ENCODE data around the gene DYRK1B.

The DYRK1B gene

DNA sequence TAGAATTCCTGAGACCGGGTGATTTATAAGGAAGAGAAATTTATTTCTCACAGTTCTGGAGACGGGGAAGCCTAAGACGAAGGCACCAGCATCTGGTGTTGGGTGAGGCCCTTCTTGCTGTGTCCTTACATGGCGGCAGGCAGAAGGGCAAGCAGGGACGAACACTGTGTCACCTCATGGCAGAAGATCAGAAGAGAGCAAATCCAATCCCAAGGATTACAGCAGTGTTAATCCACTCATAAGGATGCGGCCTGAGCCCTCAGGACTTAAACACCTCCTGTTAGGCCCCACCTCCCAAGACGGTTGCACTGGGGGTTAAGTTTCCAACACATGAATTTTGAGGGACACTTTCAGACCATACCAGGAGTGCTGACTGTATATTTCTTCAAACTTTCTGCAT, 18.9 kb upstream of the DYRK1B start:
- DNase-seq = no peak

DNA sequence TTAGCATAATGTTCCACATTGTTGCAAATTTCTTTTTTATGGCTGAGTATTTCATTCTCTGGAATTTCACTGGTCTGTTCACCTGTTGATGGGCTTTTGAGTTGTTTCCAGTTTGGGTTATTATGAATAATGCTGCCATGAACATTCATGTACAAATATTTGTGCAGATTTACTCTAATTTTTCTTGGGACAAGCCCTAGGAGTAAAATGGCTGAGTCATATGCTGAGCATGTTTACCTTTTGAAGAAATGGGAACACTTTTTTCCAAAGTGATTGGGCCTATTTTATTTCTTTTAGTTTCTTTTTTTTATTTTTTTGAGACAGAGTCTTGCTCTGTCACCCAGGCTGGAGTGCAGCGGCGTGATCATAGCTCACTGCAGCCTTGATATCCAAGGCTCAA, 16.9 kb upstream of the DYRK1B start:
- DNase-seq = no peak

DNA sequence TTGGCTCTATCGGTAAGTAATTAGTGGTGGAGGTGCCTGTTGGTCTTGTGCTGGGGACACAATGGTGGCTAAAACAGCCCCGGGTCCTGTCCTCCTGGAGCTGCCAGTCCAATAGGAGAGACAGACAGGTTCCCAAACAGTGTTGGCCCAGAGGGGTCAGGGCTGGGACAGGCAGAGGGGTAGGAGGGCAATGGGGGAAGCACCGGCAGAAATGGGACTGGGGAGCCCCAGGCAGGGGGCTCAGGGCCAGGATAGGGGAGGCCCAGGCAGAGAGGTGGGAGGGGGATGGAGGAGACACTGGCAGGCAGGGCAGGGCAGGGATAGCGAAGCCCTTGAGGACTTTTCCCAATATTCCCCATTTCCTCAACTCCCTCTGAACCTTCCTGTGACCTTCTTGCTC, 14.4 kb upstream of the DYRK1B start:
- DNase-seq = no peak

DNA sequence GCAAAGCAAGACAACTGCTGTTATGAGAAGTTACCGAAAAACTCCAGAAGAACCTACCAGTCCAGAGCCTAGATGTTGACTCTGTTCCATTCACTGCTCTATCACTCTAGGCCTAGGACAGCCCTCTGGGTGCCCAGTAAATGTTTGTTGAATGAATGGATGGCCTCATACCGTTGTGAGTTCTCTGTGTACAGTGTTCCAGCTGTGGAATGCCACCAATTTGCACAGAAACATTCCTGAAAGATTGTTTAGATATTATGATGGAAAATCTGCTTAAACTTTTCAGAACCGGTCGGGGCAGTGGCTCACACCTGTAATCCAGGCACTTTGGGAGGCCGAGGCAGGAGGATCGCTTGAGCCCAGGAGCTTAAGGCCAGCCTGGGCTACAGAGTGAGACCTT, 13.6 kb upstream of the DYRK1B start:
- DNase-seq = no peak

DNA sequence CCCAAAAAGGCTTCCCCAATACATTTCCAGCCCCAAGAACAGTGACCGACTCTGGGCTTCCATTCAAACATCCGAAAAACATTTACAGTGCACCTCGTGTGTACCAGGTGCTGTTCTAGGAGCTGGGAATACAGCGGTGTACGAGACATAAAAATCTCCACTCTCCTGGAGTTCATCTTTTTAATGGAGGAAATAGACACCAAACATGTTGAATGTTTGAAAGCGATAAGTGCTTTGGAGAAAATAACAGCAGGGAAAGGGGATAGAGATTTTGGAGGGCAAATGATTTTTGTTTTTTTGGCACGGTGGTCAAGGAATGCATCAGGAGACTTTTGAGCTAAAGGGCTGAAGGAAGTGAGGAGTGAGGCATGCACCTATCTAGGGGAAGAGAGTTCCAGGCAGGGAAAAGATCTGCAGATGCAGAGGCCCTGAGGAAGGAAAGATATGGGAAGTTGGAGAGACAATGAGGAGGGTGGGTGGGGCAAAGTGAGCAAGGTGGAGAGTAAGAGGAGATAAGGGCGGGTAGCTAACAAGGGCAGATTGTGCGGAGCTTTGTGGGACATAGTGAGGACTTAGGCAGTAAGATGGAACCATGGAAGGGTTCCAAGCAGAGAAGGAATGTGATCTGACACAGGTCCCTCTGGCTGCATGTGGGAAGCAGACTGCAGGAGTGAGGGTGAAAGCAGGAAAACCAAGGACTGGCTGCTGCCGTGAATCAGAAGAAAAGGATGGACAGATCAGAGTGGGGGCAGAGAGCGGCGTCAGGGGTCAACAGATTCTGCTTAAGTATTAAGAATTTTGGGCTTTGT, 12.9 kb upstream of the DYRK1B start:
- no peak for DNase-seq

DNA sequence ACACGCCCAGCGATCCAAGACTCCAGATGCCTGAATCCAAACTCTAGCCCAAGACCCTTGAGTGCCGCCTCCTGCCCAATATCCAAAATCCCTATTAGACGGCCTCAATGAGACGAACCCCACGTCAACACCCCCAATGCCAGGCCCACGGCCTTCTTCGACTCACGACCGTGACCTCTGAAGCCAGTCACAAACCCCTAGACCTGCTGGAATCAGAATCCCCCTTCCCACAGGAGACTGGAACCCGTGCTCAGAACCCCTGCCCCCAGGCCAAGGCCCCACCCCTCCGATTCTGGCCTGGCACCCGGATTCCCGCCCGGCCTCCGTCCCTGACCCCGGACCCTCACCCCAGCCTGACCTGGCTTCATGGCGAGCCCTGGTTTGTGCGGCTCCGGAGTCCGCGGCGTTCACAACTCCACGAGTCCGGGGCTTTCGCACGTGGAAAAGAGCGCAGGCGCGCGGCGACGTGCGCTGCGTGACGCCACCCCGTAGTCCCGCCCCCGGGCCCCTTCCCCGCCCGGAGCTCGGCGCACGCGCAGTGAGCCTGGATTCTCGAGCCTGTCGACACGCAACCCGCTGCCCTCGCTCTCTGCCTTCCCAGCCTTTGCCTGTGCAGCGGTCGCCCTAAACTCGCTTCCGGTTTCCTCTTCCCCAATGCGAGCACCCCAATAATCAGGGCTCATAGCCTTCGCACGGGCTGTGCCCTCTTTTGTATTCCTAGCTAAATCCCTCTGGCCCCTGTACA, 12.1 kb upstream of the DYRK1B start, which contains the start of gene FBL:
Gene FBL (minus strand): TSS at position 447 of the 745 bp plus-strand sequence. CDS start 79 bp downstream, at position 368.
- peak; percentile 71 to 96 (median 88) for DNase-seq

DNA sequence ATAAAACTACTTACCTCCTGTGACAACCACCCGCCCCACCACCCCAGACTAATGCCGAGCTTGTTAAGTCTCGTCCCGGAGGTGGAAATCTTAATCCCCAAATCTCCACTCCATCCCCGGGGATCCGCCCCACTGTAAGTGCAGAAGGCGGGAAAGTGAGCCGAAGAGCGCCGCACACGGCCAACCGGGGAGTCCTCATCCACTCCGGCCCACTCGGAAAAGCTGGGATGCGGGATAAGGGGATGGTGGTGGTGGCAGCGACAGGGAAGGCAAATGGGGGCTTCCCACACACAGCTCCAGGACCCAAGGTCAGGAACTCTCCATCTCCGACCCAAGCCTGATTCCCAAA, 11.6 kb upstream of the DYRK1B start:
- DNase-seq = no peak

DNA sequence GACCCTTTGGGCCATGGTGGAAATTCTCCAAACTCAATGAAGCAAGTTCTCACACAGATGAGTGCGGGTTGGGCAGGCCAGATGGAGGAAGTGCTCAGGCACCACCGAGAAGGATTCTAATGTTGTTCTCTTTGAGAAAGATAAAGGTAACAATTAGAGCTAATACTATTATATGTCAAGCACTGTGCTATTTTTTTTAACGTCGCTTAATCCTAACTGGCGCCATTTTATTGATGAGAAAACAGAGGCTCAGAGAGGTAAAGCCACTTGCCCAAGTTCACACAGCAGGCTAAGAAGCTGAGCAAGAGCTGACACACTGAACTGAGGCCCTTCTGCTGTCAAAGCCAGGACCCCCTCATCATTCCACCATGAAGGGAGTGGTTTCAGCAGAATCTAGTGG, 11.2 kb upstream of the DYRK1B start:
- no peak for DNase-seq

DNA sequence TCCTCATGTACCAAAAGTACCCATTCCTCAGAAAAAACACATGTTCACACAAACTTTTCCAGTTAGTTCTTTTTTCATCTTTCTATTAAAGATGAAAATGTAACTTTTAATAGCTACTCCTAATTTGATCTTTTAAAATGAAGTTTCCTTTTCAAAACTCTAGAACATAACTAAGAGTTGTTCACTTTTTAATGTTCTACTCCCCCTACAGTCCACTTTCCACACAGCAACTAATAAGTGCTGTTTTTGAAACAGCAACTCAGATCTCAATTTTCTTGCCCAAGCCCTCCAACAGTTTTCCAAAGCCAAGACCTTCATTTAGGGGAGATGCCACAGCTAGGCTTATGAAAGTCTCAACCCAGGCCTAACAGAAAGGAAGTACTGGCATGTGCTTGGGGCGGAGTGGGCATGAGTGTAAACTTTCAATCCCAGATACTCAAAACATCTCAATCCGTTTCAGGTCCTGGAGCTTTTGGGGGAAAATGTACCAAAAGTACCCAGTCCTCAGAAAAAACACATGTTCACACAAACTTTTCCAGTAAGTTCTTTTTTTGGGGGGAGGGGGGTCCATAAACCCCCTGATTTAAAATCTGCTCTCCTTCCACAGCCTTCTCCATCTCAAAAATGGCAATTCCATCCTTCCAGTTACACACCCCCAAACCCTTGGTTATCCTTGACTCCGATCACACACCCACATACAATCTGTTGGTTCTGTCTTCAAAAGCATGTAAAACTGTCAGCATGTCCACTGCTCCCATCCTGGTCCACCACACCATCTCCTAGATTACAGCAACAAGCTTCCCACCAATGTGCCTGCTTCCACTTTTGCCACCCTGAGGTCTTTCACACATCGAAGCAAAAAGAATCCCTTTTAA, 10.2 kb upstream of the DYRK1B start:
- no peak for DNase-seq

DNA sequence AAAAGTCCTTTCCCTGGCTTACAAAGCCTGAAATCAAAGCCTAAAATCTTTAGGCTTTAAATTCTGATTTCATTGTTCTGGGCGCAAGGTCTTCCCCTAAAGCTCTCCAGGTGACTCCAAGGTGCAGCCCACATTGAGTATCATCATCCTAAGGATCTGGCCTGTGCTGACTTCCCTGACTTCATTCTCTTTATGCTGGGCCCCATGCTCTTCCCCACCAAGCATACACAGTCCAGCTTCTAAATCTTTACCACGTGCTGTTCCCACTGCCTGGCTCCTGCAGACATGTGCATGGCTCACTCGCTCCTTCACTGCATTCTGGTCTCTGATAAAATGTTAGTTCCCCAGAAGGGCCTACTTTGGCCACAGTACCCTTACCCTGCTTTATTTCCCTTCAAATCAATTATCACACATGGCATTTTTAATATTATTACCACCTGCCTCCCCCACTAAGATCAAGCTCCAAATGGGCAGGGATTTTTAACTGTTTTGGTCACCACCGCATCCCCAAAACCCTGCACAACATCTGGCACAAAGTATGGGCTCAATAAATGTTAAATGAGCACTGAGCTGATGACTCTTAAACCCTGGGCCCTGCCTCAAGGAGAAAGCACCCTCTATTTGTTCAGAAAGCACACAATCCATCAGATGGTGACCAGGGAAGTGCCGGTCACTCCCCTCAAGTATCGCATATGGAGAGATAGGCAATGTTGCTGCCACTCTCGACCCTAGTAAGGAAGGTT, 8.9 kb upstream of the DYRK1B start:
- no peak for DNase-seq

DNA sequence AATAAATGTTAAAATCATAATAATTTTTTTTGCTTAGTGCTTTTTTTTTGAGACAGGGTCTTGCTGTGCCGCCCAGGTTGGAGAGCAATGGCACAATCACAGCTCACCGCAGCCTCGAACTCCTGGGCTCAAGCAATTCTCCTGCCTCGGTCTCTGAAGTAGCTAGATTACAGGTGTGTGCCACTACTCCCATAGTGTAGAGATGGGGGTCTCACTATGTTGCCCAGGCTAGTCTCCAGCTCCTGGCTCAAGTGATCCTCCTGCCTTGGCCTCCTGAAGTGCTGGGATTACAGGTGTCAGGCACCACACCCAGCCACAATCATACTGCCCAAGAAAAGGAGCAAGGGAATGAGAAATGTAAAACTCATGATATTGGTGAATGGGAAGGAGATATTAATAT, 7.1 kb upstream of the DYRK1B start:
- DNase-seq = no peak

DNA sequence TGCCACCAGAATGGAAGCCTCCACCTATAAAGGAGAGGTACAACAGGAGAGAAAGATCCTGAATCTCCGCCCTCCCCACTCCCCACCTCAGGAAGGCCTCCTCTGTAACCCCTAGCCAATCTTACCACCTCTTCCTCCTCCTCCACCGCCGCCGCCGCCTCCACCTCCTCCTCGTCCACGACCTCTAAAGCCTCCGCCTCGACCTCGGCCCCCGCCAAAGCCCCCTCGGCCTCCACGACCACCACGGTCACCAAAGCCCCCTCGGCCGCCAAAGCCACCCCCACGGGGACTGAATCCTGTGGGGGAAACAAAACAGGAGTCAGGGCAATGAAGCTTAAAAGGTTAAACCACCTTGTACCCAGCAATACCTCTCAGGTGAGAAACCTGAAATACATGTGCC, 6.5 kb upstream of the DYRK1B start:
- DNase-seq = no peak

DNA sequence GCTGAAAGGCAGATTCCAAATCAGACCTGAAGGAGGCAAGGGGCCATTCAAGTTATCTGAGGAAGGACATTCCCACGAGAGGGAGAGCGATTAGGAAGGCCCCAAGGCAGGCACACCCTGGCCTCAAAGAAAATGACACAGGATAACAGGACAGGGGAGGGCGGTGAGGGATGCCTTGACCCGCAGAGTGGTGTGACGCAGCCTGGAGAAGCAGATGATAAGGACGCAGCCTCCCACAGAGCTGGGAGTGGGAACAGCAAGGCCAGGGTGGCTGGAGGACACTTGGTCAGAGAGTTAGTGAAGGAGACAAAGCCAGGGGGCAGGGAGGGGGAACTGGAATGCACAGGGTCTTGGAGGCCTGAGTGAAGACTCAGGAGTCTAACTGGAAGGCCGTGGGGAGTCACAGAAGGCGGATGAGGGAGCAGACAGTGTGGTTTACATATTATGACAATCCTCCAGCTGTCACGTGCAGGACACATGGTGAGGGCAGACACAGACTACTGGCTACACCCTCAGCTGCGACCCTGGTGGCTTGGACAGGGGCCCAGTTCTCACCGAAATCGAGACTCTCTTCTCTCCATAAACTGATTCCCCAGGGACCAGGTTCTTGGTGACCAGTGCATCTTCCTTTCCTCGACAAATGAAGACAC, 5.8 kb upstream of the DYRK1B start:
- DNase-seq = no peak

DNA sequence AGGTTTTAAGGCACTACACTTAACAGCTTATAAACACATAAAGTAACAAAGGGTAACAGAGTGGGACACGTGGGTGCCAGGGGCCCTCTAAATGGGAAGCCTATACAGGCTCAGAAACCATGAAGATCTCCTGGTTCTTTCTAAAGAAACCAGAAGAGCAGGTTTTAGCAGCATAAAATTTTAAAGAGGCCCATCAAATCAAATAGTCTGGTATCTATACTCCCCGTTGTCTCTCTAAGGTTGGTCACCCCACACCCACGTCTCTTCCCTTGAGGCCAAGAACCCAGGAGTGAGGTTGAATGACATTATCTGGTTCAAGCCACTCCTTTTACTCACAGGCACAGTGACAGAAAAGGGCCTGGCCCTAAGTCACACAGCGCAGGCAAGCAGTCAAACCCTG, 4.6 kb upstream of the DYRK1B start:
- no peak for DNase-seq

DNA sequence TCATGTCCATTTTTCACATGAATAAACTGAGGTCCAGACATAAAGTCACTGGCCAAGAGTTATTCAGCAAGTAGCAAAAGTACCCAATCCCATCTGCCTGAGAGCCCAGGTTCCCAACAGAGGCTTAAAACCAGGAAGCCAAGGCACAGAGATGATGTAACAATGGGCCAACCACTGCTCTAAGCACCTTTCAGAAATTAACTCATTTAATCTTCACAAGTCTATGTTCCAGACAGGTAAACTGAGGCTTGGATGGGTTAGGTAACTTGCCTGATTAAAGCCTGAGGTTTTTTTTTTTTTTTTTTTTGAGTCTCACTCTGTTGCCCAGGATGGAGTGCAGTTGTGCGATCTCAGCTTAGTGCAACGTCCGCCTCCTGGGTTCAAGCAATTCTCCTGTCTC, 4.0 kb upstream of the DYRK1B start:
- no peak for DNase-seq

DNA sequence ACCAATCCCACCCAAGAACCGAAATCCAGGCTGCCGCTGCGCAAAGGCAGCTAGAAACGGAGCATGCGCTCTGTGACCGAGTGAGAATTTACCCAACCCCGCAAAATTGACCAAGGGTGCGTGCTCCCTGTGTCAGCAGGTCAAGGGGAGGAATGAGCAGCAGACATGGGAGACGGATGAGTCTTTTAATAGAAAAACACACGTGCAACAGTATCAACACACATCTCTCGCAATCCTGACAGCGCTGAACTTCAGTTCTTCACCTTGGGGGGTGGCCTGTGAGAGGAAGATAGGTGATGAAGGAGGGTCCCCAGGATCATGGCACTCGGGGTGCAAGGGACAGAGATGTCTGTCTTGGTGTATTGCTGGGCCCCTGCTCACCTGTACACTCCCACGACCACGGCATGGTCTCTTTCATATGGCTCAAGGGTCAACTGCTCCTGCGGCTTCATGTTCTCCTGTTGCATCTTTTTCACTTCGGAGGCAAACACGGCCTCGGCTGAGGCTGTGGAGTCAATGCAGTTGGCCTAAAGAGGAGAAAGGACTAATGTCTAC, 402 bp upstream of the DYRK1B start:
- DNase-seq = no peak

DNA sequence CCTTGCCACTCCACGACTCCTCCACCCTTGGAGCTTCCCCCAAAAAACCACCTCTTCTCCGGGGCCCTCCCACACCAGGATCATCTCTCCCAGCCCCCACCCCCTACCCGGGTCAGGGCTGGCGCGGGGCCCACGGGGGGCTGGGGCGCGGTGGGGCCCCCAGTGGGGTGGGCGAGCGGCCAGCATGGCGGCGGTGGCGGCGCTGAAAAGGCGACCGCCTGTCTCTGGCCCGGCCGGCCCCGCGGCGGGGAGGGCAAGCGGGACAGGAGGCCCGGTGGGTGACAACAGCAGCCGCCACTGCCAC, 850 bp downstream of the DYRK1B start:
- DNase-seq = no peak

DNA sequence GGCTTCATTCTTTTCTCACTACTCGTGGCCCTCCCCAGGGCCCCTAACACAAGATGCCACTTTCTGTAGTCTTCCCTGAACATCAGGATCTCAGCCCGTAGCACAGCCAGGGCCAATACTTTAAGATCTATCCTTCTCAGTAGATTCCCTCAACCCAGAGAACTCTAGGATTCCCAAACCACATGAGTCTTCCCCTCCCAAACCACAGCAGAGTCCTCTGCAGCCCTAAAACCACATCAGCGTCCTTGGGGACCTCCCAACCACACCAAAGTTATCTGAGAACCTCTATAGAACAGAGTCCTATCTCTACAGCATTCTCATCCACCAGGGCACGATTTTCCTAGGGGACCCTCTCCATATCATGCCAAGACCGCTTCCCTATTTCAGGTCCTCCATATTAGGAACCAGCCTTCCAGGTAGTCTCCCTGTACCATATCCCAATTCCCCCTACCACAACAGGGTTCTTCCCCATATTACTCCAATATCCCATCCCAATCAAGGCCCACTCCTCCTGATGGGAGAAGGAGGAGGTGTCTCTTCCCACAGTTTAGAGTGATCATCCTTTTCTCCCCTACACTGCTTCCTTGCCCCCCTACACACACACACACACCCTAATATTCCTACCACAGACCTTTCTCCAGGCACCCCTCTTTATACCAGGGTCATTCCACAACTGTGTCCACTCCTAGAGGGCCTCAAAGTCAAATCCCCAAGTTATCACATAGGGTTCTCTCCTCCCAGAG, 1.4 kb downstream of the DYRK1B start:
- no peak for DNase-seq

DNA sequence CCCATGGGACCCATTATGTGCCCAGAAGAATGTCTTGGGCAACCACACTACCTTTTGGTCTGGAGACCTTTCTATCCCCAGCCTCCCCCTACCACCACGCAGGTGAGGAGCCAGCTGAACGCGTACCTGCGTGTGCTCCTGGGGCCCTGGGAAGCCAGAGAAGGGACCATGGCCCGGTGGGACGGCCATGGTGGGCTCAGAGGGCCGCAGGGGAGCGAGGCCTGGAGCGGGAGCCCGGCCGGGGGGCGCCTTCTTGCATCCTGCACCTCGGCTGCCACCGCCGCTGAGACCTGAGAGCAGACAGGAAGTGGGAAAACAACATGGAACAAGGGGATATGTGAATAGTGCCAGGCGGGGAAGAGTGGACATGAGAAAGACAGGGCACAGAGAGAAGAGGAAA, 2.3 kb downstream of the DYRK1B start:
- no peak for DNase-seq

DNA sequence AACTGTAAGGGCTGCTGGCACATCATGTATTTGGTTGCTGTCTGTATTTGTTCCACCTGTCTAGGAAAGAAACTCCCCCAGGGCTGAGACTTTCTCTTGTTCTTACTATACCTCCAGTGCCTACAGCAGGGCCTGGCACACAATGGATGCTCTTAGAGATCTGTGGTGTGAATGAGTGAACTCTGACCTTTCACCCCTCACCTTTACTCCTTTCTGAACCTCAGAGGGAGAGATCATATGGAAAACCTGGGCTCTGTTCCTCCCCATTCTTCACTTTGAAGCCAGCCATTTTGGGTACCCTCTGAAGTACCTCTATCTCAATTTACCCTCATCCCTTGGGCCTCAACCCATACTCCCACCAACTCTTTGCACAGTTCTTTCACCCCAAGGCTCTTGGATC, 3.1 kb downstream of the DYRK1B start:
- DNase-seq = no peak

DNA sequence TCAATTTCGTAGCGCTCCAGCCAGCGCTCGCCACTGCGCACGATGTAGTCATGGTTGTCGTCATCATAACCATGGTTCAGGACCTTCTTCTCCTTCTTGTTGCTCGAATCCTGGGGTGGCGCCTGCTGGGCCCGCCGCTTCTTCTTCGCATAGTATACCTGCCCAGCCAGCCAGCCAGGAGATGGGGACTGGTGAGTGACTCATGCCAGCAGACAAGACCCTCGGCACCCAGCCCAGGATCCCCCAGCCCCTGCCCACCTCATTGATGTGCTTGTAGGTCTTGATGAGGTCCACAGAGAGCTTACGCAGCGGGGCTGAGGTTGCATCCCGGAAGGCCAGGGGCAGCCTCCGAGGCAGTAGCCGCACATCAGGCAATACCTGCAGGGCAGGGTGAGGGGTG, 3.6 kb downstream of the DYRK1B start:
- DNase-seq = no peak

Measured in C1 segment of cervical spinal cord (tissue), 14 donors.